K562 treated with DMSO at 1 percent for 48 hours (cell line): ENCODE data around the gene CEBPE. TPM values are rescaled to one million over a fixed set of nuclear protein-coding genes. Genes with fewer than 3 reads are reported as not detected.

ENCODE experiments used
- total RNA-seq: library from RNA; unstranded; fragments of 300-600 nt; gene quantifications from 2 replicates; pipeline ENCODE4 v1.2.3, GENCODE V29; 2022; ENCODE audit warnings: low replicate concordance; ENCODE audit errors: extremely low read depth

CEBPE gene
- total RNA-seq, result not detected in 2 replicates

DNA sequence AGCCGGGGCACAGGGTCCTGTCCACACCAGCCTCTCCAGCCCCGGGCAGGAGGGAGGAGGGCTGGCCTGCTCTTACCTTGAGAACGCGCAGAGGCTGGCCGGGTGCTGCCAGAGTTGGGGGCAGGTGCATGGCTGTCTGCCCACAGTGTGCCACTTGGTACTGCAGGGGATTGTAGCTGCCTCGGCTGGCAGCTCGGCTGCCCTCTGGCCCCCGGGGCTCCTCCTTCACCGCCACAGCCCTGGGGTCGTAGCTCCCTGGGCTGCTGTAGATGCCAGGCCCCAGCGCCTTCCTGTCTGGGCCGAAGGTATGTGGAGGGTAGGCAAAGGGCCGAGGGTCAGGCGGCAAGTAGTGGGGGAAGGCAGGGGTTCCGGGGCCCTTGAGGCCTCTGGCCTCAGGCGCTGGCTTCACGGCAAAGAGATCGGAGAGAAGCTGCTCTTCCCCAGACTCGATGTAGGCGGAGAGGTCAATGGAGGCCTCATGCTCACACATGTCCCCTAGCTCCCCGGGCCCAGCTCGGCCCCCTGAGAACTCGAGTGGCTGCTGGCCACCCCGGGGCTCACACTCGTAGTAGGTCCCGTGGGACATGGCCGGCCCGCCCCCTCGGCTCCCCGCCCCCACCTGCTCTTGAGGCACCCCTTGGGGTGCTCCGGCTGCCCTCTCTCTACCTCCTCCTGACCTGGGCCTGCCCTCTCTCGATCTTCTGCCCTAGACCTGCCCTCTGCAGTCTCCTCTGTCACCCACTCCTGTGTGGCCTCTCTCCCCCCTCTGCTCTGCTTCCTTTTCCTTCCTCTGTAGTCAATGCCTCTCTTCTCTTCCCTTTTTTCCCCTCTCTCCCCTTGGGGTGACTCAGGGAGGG is at the start of gene CEBPE:
TSS of gene CEBPE (minus strand) at position 750 of the 857 bp plus-strand sequence. CDS start at position 586, 164 bp downstream.

DNA sequence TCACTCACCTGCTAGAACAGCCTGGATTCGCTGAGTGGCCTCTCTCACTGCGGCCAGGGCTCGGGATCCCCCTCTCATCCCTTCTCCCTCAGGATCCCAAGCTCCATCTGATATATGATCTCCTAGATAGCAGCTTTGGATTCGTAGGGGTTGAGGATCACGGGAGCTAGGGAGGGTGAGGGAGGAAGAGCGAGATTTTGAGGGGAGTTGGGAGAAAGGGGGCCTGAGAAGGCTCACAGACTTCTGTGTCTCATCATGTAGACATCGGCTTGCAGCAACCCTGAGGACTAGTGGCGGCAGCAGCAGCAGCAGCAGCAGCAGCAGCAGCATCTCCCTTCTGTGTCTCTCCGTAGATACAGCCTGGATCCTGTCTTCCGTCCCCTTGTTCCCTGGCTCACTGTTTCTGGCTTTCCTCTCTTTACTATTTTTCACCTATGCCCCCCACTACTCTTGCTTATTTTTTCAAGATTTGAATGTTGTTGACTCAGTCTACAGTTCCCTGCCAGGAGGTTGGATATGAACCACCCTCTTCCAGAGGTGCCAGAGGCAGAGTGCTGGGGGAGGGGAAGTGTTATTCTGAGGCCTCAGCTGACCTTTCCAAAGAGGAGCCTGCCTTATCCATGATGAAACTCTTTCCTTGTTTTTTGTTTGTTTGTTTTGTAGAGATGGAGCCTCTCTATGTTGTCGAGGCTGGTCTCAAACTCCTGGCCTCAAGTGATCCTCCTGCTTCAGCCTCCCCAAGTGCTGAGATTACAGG is 14.3 kb downstream of the CEBPE start, which contains the start of gene CIROP:
TSS of gene CIROP (minus strand) at position 399 of the 757 bp plus-strand sequence. CDS start at position 330, 69 bp downstream.

DNA sequence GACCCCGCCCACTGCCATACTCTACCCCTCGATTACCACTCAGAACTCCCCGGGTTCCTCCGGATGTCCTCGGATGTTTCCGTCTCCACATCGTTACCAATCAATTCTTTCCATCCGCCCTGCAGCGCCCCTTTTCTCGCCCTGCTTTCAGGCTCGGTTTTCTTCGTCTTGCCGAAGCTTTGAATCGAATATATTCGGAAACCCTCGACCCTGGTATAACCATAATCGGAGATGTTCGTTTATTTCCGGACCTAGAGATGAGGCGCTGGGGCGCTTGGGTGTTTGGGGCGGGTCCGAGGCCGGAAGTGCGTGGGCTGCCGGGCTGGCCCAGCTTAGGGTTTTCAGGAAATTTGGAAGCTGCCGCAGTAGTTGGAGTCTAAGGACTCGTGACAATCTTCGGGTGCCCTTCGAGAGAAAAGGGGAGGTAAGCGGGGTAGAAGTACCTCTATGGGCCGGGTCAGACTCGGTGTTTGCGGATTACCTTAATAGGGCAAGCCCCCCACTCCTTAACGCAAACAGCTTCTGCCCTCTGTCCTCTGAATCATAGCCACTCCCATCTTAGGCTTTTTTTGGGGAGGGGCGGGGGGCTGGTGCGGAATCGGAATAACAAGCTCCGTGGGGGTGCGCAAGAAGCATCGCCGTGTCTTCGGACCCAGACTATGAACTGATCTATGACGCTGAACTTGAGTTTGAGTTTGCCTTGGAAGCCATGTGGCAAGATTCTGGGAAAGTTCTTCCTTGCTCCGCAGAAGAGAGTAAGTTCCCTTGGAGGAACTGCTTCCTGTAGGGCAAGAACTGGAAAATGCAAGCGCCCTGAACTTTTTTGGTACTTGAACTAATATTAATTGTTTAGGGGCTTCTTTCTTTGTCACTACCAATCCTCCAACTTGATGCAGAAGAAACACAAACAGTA is 23.6 kb downstream of the CEBPE start, which contains the start of gene C14orf119:
TSS of gene C14orf119 (plus strand) at position 310 of the 913 bp plus-strand sequence. CDS start 2,154 bp downstream, outside the sequence.

DNA sequence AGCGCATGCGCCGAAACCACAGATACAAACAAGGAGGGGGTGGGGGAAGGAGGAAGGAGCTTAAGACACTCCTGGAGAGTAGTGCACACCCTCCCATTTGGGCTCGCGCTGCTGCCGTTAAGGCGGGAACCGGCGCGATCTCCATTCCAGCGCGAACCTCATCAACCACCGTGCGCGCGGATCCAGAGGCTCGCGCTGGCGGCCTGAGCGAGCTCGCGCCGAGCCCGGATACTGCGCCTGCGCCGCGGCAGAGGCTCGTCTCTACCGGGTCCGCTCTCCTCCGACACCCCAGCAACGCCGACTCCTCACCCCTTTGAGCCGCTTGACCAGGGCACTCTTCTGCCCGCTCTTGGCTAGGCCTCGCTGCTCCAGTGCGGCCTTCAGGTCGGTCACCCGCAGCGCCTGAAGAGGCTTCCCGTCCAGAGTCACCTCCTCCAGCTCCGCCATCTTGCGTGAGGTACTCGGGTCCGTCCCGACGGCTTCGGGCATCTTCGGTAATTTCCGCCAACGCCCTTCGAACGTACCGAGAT is 24.3 kb downstream of the CEBPE start, which contains the start of gene ACIN1:
TSS of gene ACIN1 (minus strand) at position 471 of the 530 bp plus-strand sequence. CDS start at position 447, 24 bp downstream.

Other genes with a start within 250 kb of the CEBPE start
- not detected in 2 replicates for gene LRP10, start 247.5 kb downstream of the CEBPE start, total RNA-seq
- not detected in 2 replicates for gene REM2, start 236.0 kb downstream of the CEBPE start, total RNA-seq
- not detected in 2 replicates for gene RBM23, start 200.1 kb downstream of the CEBPE start, total RNA-seq
- not detected in 2 replicates for gene PRMT5, start 189.9 kb downstream of the CEBPE start, total RNA-seq
- gene HAUS4, start 162.2 kb downstream of the CEBPE start, total RNA-seq, result not detected in 2 replicates
- not detected in 2 replicates for gene AJUBA, start 136.7 kb downstream of the CEBPE start, total RNA-seq
- gene C14orf93, start 109.1 kb downstream of the CEBPE start, total RNA-seq, result not detected in 2 replicates
- gene PSMB5, start 84.4 kb downstream of the CEBPE start, total RNA-seq, result not detected in 2 replicates
- not detected in 2 replicates for gene PSMB11, start 77.0 kb downstream of the CEBPE start, total RNA-seq
- gene CDH24, start 61.7 kb downstream of the CEBPE start, total RNA-seq, result not detected in 2 replicates
- gene ACIN1, start 24.1 kb downstream of the CEBPE start, total RNA-seq, result not detected in 2 replicates
- gene C14orf119, start 23.8 kb downstream of the CEBPE start, total RNA-seq, result not detected in 2 replicates
- gene CIROP, start 14.3 kb downstream of the CEBPE start, total RNA-seq, result not detected in 2 replicates
- gene SLC7A8, start 64.4 kb upstream of the CEBPE start, total RNA-seq, result not detected in 2 replicates
- not detected in 2 replicates for gene RNF212B, start 118.7 kb upstream of the CEBPE start, total RNA-seq
- not detected in 2 replicates for gene HOMEZ, start 166.9 kb upstream of the CEBPE start, total RNA-seq
- gene PPP1R3E, start 183.6 kb upstream of the CEBPE start, total RNA-seq, result not detected in 2 replicates
- not detected in 2 replicates for gene BCL2L2, start 187.6 kb upstream of the CEBPE start, total RNA-seq
- not detected in 2 replicates for gene PABPN1, start 202.2 kb upstream of the CEBPE start, total RNA-seq
- gene SLC22A17, start 233.6 kb upstream of the CEBPE start, total RNA-seq, result not detected in 2 replicates
- not detected in 2 replicates for gene EFS, start 245.9 kb upstream of the CEBPE start, total RNA-seq